GM12878 (cell line): ENCODE data around the gene GNAQ. TPM values are rescaled to one million over a fixed set of nuclear protein-coding genes. Genes with fewer than 3 reads are reported as not detected.

Experiments used
- ATAC-seq: fragments of 200-7000 bp; cut with Tn5 transposase; 3 replicates; pipeline ENCODE4 v1.9.1; 2020; ENCODE audit warnings: mild to moderate bottlenecking, moderate library complexity
- BruUV-seq: library from RNA; stranded (reverse); fragments of 400-500 nt; replicated peaks from 2 replicates; lab custom pipeline; 2021; lab: Mats Ljungman, UMichigan
- CTCF ChIA-PET: fragments of 300-600 bp; sonication (Branson Sonifier 250); formaldehyde crosslinking; extraction: SDS; loops from one replicate; lab custom pipeline; 2021; ENCODE audit warnings: inconsistent platforms; lab: Yijun Ruan, JAX
- POLR2A ChIA-PET: fragments of 350-600 bp; formaldehyde crosslinking; extraction: SDS; loops from one replicate; lab custom pipeline; 2021; ENCODE audit warnings: inconsistent platforms; lab: Charles Lee
- RAD21 ChIA-PET: fragments of 300-600 bp; sonication (Branson Sonifier 250); formaldehyde crosslinking; loops from one replicate; lab custom pipeline; 2023; ENCODE audit warnings: antibody characterized with exemption; ENCODE audit not compliant: unreplicated experiment; lab: Charles Lee
- SMC1A ChIA-PET: fragments of 300-600 bp; sonication (Branson Sonifier 250); formaldehyde crosslinking; loops from one replicate; lab custom pipeline; 2023; ENCODE audit not compliant: unreplicated experiment, uncharacterized antibody; lab: Charles Lee
- DNase-seq: peaks from one replicate; pipeline ENCODE4 v3.0.0-alpha.2; 2011; ENCODE audit warnings: low read depth, low spot score
- FAIRE-seq: peaks from 3 replicates; lab custom pipeline; 2011; peaks lifted over from hg19 to GRCh38; lab: Jason Lieb, UNC
- H2AFZ ChIP-seq: 2 replicates; pipeline ENCODE4 v1.6.0; 2011; ENCODE audit warnings: low read depth, low read length, control low read depth; ENCODE audit not compliant: control insufficient read depth
- H3K27ac ChIP-seq: 2 replicates; pipeline ENCODE4 v1.5.1; 2011; ENCODE audit warnings: control low read depth; ENCODE audit not compliant: control insufficient read depth, insufficient read depth
- H3K27me3 ChIP-seq, 2 experiments: replicated peaks in 1 of 2; 2 replicates each; pipeline versions ENCODE4 v1.6.0 to v1.6.1; 2011; ENCODE audit warnings: low read length in 1 of 2; ENCODE audit not compliant: control insufficient read depth in 2 of 2, insufficient read depth in 2 of 2
- H3K36me3 ChIP-seq, 2 experiments: 2 replicates each; pipeline ENCODE4 v1.5.1; 2011; ENCODE audit warnings: low read length in 1 of 2; ENCODE audit not compliant: control insufficient read depth in 2 of 2, insufficient read depth in 2 of 2
- H3K4me1 ChIP-seq: 2 replicates; pipeline ENCODE4 v1.6.1; 2011; ENCODE audit warnings: mild to moderate bottlenecking, low read length, moderate library complexity, mixed read lengths; ENCODE audit not compliant: control insufficient read depth, insufficient read depth
- H3K4me2 ChIP-seq: 2 replicates; pipeline ENCODE4 v1.6.0; 2011; ENCODE audit warnings: control low read depth; ENCODE audit not compliant: control insufficient read depth, insufficient read depth
- H3K4me3 ChIP-seq: fragments of 200-600 bp; sonication (generic); 2 replicates; pipeline ENCODE4 v1.5.1; 2016
- H3K79me2 ChIP-seq: 2 replicates; pipeline ENCODE4 v1.6.0; 2011; ENCODE audit warnings: low read length; ENCODE audit not compliant: control insufficient read depth, insufficient read depth
- H3K9ac ChIP-seq: 2 replicates; pipeline ENCODE4 v1.8.0; 2011; ENCODE audit warnings: low read length, control low read depth, mixed read lengths; ENCODE audit not compliant: control insufficient read depth, insufficient read depth
- H3K9me3 ChIP-seq: replicated peaks from 3 replicates; pipeline ENCODE4 v1.5.1; 2011; ENCODE audit warnings: mild to moderate bottlenecking, low read length; ENCODE audit not compliant: control insufficient read depth, insufficient read depth
- H4K20me1 ChIP-seq: 2 replicates; pipeline ENCODE4 v1.6.0; 2011; ENCODE audit not compliant: control insufficient read depth, insufficient read depth
- BCL11A ChIP-seq: IDR thresholded peaks from 2 replicates; pipeline ENCODE4 v1.6.1; 2011; ENCODE audit warnings: low read depth, low read length
- CREB1 ChIP-seq: IDR thresholded peaks from 2 replicates; pipeline ENCODE4 v1.6.1; 2012; ENCODE audit warnings: low read depth, mild to moderate bottlenecking, inconsistent platforms
- KDM1A ChIP-seq: fragments of 200-600 bp; sonication (generic); IDR thresholded peaks from 2 replicates; pipeline ENCODE4 v1.6.1; 2016; ENCODE audit warnings: borderline replicate concordance
- MEF2A ChIP-seq: IDR thresholded peaks from 2 replicates; pipeline ENCODE4 v1.6.1; 2011; ENCODE audit warnings: low read depth, mild to moderate bottlenecking, low read length, moderate library complexity; ENCODE audit not compliant: insufficient read depth
- MTA2 ChIP-seq: fragments of 450-650 bp; IDR thresholded peaks from 2 replicates; pipeline ENCODE4 v1.6.1; 2016; ENCODE audit warnings: low read depth, mild to moderate bottlenecking, moderate library complexity
- POU2F2 ChIP-seq: IDR thresholded peaks from 3 replicates; pipeline ENCODE4 v1.6.1; 2011; ENCODE audit warnings: low read depth, mild to moderate bottlenecking, low read length, borderline replicate concordance
- SIN3A ChIP-seq: IDR thresholded peaks from 2 replicates; pipeline ENCODE4 v1.6.1; 2012; ENCODE audit warnings: low read depth, low read length, improper control_type of control experiment
- SREBF2 ChIP-seq: IDR thresholded peaks from 2 replicates; pipeline ENCODE4 v1.6.1; 2012; ENCODE audit warnings: mild to moderate bottlenecking, low read length
- SRF ChIP-seq, 2 experiments: IDR thresholded peaks; 2 replicates each; pipeline ENCODE4 v1.6.1; 2011; ENCODE audit warnings: low read depth in 2 of 2, low read length in 2 of 2, mild to moderate bottlenecking in 1 of 2, moderate library complexity in 1 of 2
- TCF3 ChIP-seq: IDR thresholded peaks from 2 replicates; pipeline ENCODE4 v1.6.1; 2012; ENCODE audit warnings: low read depth, mild to moderate bottlenecking, low read length, borderline replicate concordance; ENCODE audit not compliant: insufficient read depth
- TCF7 ChIP-seq: IDR thresholded peaks from 2 replicates; pipeline ENCODE4 v1.6.1; 2014; ENCODE audit warnings: antibody characterized with exemption, borderline replicate concordance
- ZNF384 ChIP-seq: IDR thresholded peaks from 2 replicates; pipeline ENCODE4 v1.6.1; 2012; ENCODE audit warnings: low read depth, mild to moderate bottlenecking, low read length, improper control_type of control experiment, borderline replicate concordance
- whole genome bisulfite sequencing: methylation state at CpG from one replicate; pipeline ENCODE4 v1.1.6; 2016; ENCODE audit warnings: low lambda C conversion rate; ENCODE audit not compliant: insufficient replicate concordance, insufficient coverage; ENCODE audit errors: missing lambda C conversion rate; 5-methylcytosine and 5-hydroxymethylcytosine counted together
- in situ Hi-C: fragments of 300-500 bp; cut with MboI; formaldehyde crosslinking; loops from 9 replicates; pipeline ENCODE4 v1.14.3; 2018; ENCODE audit warnings: mixed read lengths
- intact Hi-C: fragments of 100-400 bp; cut with micrococcal nuclease; formaldehyde crosslinking; loops from one replicate; pipeline ENCODE4 v1.14.2; 2022; ENCODE audit not compliant: unreplicated experiment
- polyA plus RNA-seq, 11 experiments: library from polyadenylated mRNA; depleted of rRNA in 4 of 11; unstranded in 6 of 11; stranded (reverse) in 5 of 11; fragments of >200 nt; fragmentation: Nextera tagmentation in 4 of 11; fragmentation: Illumina TruSeq in 1 of 11; extraction: Ambion mirVana in 4 of 11; extraction: Trizol in 1 of 11; gene quantifications; 1 replicate in 1 of 11; 2 replicates in 10 of 11; pipeline versions ENCODE4 v1.2.1 to v1.2.3, GENCODE V29; 2011 to 2016; ENCODE audit warnings: inconsistent platforms in 2 of 11, missing spikeins in 2 of 11, low read depth in 1 of 11
- total RNA-seq, 4 experiments: library from RNA; depleted of rRNA in 3 of 4; stranded (reverse); fragments of >200 nt in 3 of 4; fragmentation: Illumina TruSeq in 1 of 4; extraction: Trizol in 1 of 4; gene quantifications; 2 replicates each; pipeline versions ENCODE4 v1.2.1 to v1.2.3, GENCODE V29; 2013 to 2021
- TF ChIP-seq, protein P1 (sequence below): fragments of 450-650 bp; IDR thresholded peaks from 2 replicates; pipeline ENCODE4 v1.6.1; 2014; ENCODE audit warnings: mild to moderate bottlenecking
- TF ChIP-seq, protein P2 (sequence below): fragments of 450-650 bp; conservative IDR thresholded peaks from 2 replicates; pipeline ENCODE4 v1.6.1; 2017; ENCODE audit warnings: mild to moderate bottlenecking, moderate library complexity
- TF ChIP-seq, protein P3 (sequence below): fragments of 450-650 bp; IDR thresholded peaks from 2 replicates; pipeline ENCODE4 v1.6.1; 2018; ENCODE audit warnings: mild to moderate bottlenecking, low read depth, moderate library complexity; ENCODE audit not compliant: partially characterized antibody

GNAQ gene
- total and polyA plus RNA-seq, 10 of the 15 experiments (the other 5 are each of a cell fraction or from before 2014, with no cell fraction given): 0.15 to 47.2 (median 0.49) TPM

DNA sequence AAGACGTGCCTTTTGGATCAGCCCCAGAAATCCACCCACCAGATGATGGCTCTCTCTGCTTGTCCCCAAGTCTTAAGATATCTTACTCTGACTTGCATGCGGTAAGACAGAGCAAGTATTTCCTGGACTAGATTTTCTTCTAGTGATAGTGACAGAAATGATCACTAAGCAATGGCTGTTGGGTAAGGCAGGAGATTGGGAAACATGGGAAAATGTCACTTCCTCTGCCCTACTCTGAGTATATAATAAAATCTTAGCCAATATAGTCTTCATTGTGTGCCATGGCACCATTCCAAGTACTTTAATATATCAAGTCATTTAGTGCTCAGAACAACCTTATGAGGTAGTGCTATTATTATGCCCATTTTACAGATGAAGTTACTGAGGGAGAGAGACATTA, 352.5 kb downstream of the GNAQ start:
- H3K4me1 ChIP-seq: no peaks in the 10 kb centered on the region
- ChIA-PET RAD21 (interaction anchor here (1.1 kb wide), 1 partner anchor 69 kb away, joined by 3 read pairs; no protein-coding TSS in a partner anchor), SMC1A (no interaction called here), POLR2A (no interaction called here), CTCF (interaction anchor here (0.6 kb wide), 1 partner anchor 16 kb away, joined by 3 read pairs; no protein-coding TSS in a partner anchor)
- no peaks in the 10 kb centered on the region for H3K79me2 ChIP-seq
- 50% methylated on average over 2 of the region's 2 CpGs for WGBS
- ATAC-seq (no peak), FAIRE-seq (no peak), DNase-seq (no peak)
- H4K20me1 ChIP-seq: no peaks in the 10 kb centered on the region
- no peak overlapping the region for H3K4me2 ChIP-seq
- no peak overlapping the region for H3K4me3 ChIP-seq
- BruUV-seq: no TSS peak
- no peak for TF ChIP-seq POU2F2
- TF ChIP-seq SRF (IDR thresholded peaks at IDR 0.05; ENCODE audit: low read depth in 2 of 2, low read length in 2 of 2): no peak
- TF ChIP-seq, protein P1, sequence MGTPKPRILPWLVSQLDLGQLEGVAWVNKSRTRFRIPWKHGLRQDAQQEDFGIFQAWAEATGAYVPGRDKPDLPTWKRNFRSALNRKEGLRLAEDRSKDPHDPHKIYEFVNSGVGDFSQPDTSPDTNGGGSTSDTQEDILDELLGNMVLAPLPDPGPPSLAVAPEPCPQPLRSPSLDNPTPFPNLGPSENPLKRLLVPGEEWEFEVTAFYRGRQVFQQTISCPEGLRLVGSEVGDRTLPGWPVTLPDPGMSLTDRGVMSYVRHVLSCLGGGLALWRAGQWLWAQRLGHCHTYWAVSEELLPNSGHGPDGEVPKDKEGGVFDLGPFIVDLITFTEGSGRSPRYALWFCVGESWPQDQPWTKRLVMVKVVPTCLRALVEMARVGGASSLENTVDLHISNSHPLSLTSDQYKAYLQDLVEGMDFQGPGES: no peak
- no peak for TF ChIP-seq ZNF384
- TF ChIP-seq SREBF2: no peak
- TF ChIP-seq, protein P2, sequence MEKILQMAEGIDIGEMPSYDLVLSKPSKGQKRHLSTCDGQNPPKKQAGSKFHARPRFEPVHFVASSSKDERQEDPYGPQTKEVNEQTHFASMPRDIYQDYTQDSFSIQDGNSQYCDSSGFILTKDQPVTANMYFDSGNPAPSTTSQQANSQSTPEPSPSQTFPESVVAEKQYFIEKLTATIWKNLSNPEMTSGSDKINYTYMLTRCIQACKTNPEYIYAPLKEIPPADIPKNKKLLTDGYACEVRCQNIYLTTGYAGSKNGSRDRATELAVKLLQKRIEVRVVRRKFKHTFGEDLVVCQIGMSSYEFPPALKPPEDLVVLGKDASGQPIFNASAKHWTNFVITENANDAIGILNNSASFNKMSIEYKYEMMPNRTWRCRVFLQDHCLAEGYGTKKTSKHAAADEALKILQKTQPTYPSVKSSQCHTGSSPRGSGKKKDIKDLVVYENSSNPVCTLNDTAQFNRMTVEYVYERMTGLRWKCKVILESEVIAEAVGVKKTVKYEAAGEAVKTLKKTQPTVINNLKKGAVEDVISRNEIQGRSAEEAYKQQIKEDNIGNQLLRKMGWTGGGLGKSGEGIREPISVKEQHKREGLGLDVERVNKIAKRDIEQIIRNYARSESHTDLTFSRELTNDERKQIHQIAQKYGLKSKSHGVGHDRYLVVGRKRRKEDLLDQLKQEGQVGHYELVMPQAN: no peak
- TF ChIP-seq CREB1: no peak
- TF ChIP-seq, protein P3, sequence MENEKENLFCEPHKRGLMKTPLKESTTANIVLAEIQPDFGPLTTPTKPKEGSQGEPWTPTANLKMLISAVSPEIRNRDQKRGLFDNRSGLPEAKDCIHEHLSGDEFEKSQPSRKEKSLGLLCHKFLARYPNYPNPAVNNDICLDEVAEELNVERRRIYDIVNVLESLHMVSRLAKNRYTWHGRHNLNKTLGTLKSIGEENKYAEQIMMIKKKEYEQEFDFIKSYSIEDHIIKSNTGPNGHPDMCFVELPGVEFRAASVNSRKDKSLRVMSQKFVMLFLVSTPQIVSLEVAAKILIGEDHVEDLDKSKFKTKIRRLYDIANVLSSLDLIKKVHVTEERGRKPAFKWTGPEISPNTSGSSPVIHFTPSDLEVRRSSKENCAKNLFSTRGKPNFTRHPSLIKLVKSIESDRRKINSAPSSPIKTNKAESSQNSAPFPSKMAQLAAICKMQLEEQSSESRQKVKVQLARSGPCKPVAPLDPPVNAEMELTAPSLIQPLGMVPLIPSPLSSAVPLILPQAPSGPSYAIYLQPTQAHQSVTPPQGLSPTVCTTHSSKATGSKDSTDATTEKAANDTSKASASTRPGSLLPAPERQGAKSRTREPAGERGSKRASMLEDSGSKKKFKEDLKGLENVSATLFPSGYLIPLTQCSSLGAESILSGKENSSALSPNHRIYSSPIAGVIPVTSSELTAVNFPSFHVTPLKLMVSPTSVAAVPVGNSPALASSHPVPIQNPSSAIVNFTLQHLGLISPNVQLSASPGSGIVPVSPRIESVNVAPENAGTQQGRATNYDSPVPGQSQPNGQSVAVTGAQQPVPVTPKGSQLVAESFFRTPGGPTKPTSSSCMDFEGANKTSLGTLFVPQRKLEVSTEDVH: no peak
- no peak for TF ChIP-seq BCL11A
- TF ChIP-seq TCF3: no peak
- no peak for TF ChIP-seq KDM1A
- no peak for TF ChIP-seq MEF2A
- no peak for TF ChIP-seq MTA2
- no peak for TF ChIP-seq TCF7
- TF ChIP-seq SIN3A: no peak
- H3K36me3 ChIP-seq: no peaks in the 10 kb centered on the region
- no peak overlapping the region for H3K27ac ChIP-seq
- H3K9ac ChIP-seq: no peak overlapping the region
- intact Hi-C loops (no loop called here), in situ Hi-C loops (no loop called here)
- no peak overlapping the region for H2AFZ ChIP-seq
- H3K9me3 ChIP-seq: no peaks in the 10 kb centered on the region
- H3K27me3 ChIP-seq: no peaks in the 10 kb centered on the region; a peak in 1 of 4 replicates
